ENCODE results near the gene MAPK7. TPM values are rescaled to one million over a fixed set of nuclear protein-coding genes. Genes with fewer than 3 reads are reported as not detected.

MAPK7 gene
- total RNA-seq, 1 donor from 2014 or later: 25.1 TPM

GRCh38 chr17:19397556-19398041 is 19.3 kb downstream of the MAPK7 start:
- no peaks in the 10 kb centered on the region for H4K20me1 ChIP-seq (ENCODE audit: insufficient read depth, low read length)
- Mint-ChIP-seq H3K9me3 (ENCODE audit: unreplicated experiment) (no peaks in the 10 kb centered on the region), H3K4me3 (ENCODE audit: unreplicated experiment) (no peak overlapping the region), H3K27ac (ENCODE audit: unreplicated experiment) (no peak overlapping the region), H3K4me1 (ENCODE audit: low read depth, unreplicated experiment) (peaks cover 3% of the 10 kb centered on the region), H3K36me3 (ENCODE audit: low read depth, unreplicated experiment) (no peaks in the 10 kb centered on the region), H3K27me3 (ENCODE audit: low read depth, unreplicated experiment) (peaks cover 12% of the 10 kb centered on the region)
- H3K4me1 ChIP-seq (ENCODE audit: insufficient read depth, low read length): peaks cover 3% of the 10 kb centered on the region
- H3K79me2 ChIP-seq (ENCODE audit: insufficient read depth, low read length): no peaks in the 10 kb centered on the region
- TF ChIP-seq CTCF (IDR thresholded peaks at IDR 0.05; ENCODE audit: insufficient read depth, low read depth, low read length): no peak
- no peak for TF ChIP-seq EZH2 (IDR thresholded peaks at IDR 0.05; ENCODE audit: insufficient read depth, low read length)
- no peaks in the 10 kb centered on the region for H3K36me3 ChIP-seq (ENCODE audit: insufficient read depth, low read length)
- FAIRE-seq (no peak), DNase-seq (ENCODE audit: low read depth) (no peak)
- H3K27me3 ChIP-seq (ENCODE audit: insufficient read depth, low read length): no peaks in the 10 kb centered on the region
- no peak overlapping the region for H3K4me2 ChIP-seq (ENCODE audit: low read length)
- H3K9me3 ChIP-seq (ENCODE audit: insufficient read depth, low read depth, low read length): no peaks in the 10 kb centered on the region
- no peak overlapping the region for H3K9ac ChIP-seq (ENCODE audit: low read length)
- no peak overlapping the region for H3K4me3 ChIP-seq (ENCODE audit: insufficient read depth, low read depth, low read length)
- no peak overlapping the region for H2AFZ ChIP-seq (ENCODE audit: low read depth, low read length)
- H3K27ac ChIP-seq (ENCODE audit: low read depth, low read length): no peak overlapping the region

GRCh38 chr17:19398301-19399181 is 20.2 kb downstream of the MAPK7 start:
- no peak overlapping the region for H3K9ac ChIP-seq (ENCODE audit: low read length)
- peaks cover 3% of the 10 kb centered on the region for H3K4me1 ChIP-seq (ENCODE audit: insufficient read depth, low read length)
- H2AFZ ChIP-seq (ENCODE audit: low read depth, low read length): no peak overlapping the region
- Mint-ChIP-seq H3K36me3 (ENCODE audit: low read depth, unreplicated experiment) (no peaks in the 10 kb centered on the region), H3K4me3 (ENCODE audit: unreplicated experiment) (no peak overlapping the region), H3K27ac (ENCODE audit: unreplicated experiment) (no peak overlapping the region), H3K27me3 (ENCODE audit: low read depth, unreplicated experiment) (peaks cover 12% of the 10 kb centered on the region), H3K4me1 (ENCODE audit: low read depth, unreplicated experiment) (peaks cover 3% of the 10 kb centered on the region), H3K9me3 (ENCODE audit: unreplicated experiment) (no peaks in the 10 kb centered on the region)
- TF ChIP-seq CTCF (IDR thresholded peaks at IDR 0.05; ENCODE audit: insufficient read depth, low read depth, low read length) (no peak), EZH2 (IDR thresholded peaks at IDR 0.05; ENCODE audit: insufficient read depth, low read length) (no peak)
- H3K36me3 ChIP-seq (ENCODE audit: insufficient read depth, low read length): no peaks in the 10 kb centered on the region
- no peaks in the 10 kb centered on the region for H4K20me1 ChIP-seq (ENCODE audit: insufficient read depth, low read length)
- no peaks in the 10 kb centered on the region for H3K9me3 ChIP-seq (ENCODE audit: insufficient read depth, low read depth, low read length)
- no peak for DNase-seq (ENCODE audit: low read depth)
- no peak overlapping the region for H3K27ac ChIP-seq (ENCODE audit: low read depth, low read length)
- H3K27me3 ChIP-seq (ENCODE audit: insufficient read depth, low read length): no peaks in the 10 kb centered on the region
- H3K4me3 ChIP-seq (ENCODE audit: insufficient read depth, low read depth, low read length): no peak overlapping the region
- H3K4me2 ChIP-seq (ENCODE audit: low read length): no peak overlapping the region
- no peak for FAIRE-seq
- H3K79me2 ChIP-seq (ENCODE audit: insufficient read depth, low read length): no peaks in the 10 kb centered on the region
